HCT116 (cell line): Measurements from ENCODE around the gene KLHDC7B. TPM values are rescaled to one million over a fixed set of nuclear protein-coding genes. Genes with fewer than 3 reads are reported as not detected.

Source experiments
- ATAC-seq: fragments of 200-7000 bp; cut with Tn5 transposase; 2 replicates; pipeline ENCODE4 v1.9.1; 2020; ENCODE audit warnings: mild to moderate bottlenecking, moderate library complexity
- BruUV-seq: library from RNA; stranded (reverse); fragments of 400-500 nt; replicated peaks from 2 replicates; lab custom pipeline; 2021; lab: Mats Ljungman, UMichigan
- CTCF ChIA-PET: fragments of 300-600 bp; sonication (Branson Sonifier 250); formaldehyde crosslinking; loops from one replicate; lab custom pipeline; 2021; ENCODE audit warnings: antibody characterized with exemption; lab: Charles Lee
- POLR2A ChIA-PET: fragments of 300-600, 350-600 bp; sonication (Branson Sonifier 250); formaldehyde crosslinking; loops from one replicate; lab custom pipeline; 2021; ENCODE audit warnings: antibody characterized with exemption; lab: Charles Lee
- RAD21 ChIA-PET, 2 experiments: fragments of 300-600 bp; sonication (Branson Sonifier 250); formaldehyde crosslinking; loops; one replicate each; lab custom pipeline; 2023; ENCODE audit warnings: low total read pairs in 2 of 2; ENCODE audit not compliant: uncharacterized antibody in 2 of 2, unreplicated experiment in 2 of 2, low non-redundant PET in 1 of 2; lab: Charles Lee
- DNase-seq: peaks from one replicate; pipeline ENCODE4 v3.0.0-alpha.2; 2010; ENCODE audit warnings: low read depth, low spot score
- H2AFZ ChIP-seq: fragments of 200-600 bp; shearing (Covaris generic), sonication (generic); 2 replicates; pipeline ENCODE4 v1.6.1; 2017; ENCODE audit warnings: low read depth, mixed run types, mixed read lengths, antibody characterized with exemption, low read length; ENCODE audit not compliant: poor library complexity, severe bottlenecking
- H3K27ac ChIP-seq: 2 replicates; pipeline ENCODE4 v1.5.1; 2012; ENCODE audit warnings: low read depth, low read length
- H3K27me3 ChIP-seq: fragments of 200-600 bp; sonication (generic); 2 replicates; pipeline ENCODE4 v1.6.1; 2016; ENCODE audit warnings: mixed run types, low read length, mixed read lengths; ENCODE audit not compliant: insufficient read depth
- H3K36me3 ChIP-seq, 2 experiments: fragments of 200-500 bp in 1 of 2; fragments of 200-600 bp in 1 of 2; sonication (Bioruptor generic) in 1 of 2; sonication (generic) in 1 of 2; 2 replicates each; pipeline versions ENCODE4 v1.5.1 to v1.6.1; 2014 to 2016; ENCODE audit warnings: low read length in 2 of 2, inconsistent platforms in 1 of 2, mixed read lengths in 1 of 2, mixed run types in 1 of 2; ENCODE audit not compliant: insufficient read depth in 2 of 2, control insufficient read depth in 1 of 2
- H3K4me1 ChIP-seq, 2 experiments: fragments of 200-600 bp in 1 of 2; sonication (generic) in 1 of 2; 2 replicates each; pipeline versions ENCODE4 v1.5.1 to v1.6.1; 2012 to 2017; ENCODE audit warnings: low read length in 2 of 2, inconsistent platforms in 1 of 2, mild to moderate bottlenecking in 1 of 2, mixed read lengths in 1 of 2, mixed run types in 1 of 2, moderate library complexity in 1 of 2; ENCODE audit not compliant: insufficient read depth in 2 of 2, control insufficient read depth in 1 of 2
- H3K4me2 ChIP-seq: fragments of 200-600 bp; sonication (generic); 2 replicates; pipeline ENCODE4 v1.6.1; 2017; ENCODE audit warnings: mixed run types, low read length, mixed read lengths
- H3K4me3 ChIP-seq, 2 experiments: fragments of 200-600 bp in 1 of 2; sonication (generic) in 1 of 2; replicated peaks in 1 of 2; 2 replicates each; pipeline ENCODE4 v1.5.1; 2011 to 2016; ENCODE audit warnings: low read length in 2 of 2, control low read depth in 1 of 2, low read depth in 1 of 2, mild to moderate bottlenecking in 1 of 2, mixed read lengths in 1 of 2, mixed run types in 1 of 2
- H3K79me2 ChIP-seq: fragments of 200-600 bp; sonication (generic); 2 replicates; pipeline ENCODE4 v1.6.1; 2017; ENCODE audit warnings: mild to moderate bottlenecking, mixed run types, low read length, moderate library complexity, mixed read lengths; ENCODE audit not compliant: insufficient read depth
- H3K9ac ChIP-seq: fragments of 200-600 bp; sonication (generic); 2 replicates; pipeline ENCODE4 v1.6.1; 2016; ENCODE audit warnings: low read length, mixed read lengths
- H3K9me2 ChIP-seq: fragments of 200-600 bp; sonication (generic), shearing (Covaris generic); 2 replicates; pipeline ENCODE4 v1.6.1; 2017; ENCODE audit warnings: mixed run types, mild to moderate bottlenecking, moderate library complexity; ENCODE audit not compliant: insufficient read depth
- H3K9me3 ChIP-seq, 2 experiments: fragments of 200-500 bp in 1 of 2; fragments of 200-600 bp in 1 of 2; sonication (Bioruptor generic) in 1 of 2; sonication (generic) in 1 of 2; 2 replicates each; pipeline ENCODE4 v1.6.1; 2014 to 2017; ENCODE audit warnings: low read length in 2 of 2, mixed read lengths in 2 of 2, inconsistent platforms in 1 of 2, low read depth in 1 of 2, mild to moderate bottlenecking in 1 of 2, mixed run types in 1 of 2, moderate library complexity in 1 of 2; ENCODE audit not compliant: control insufficient read depth in 1 of 2, insufficient read depth in 1 of 2
- H4K20me1 ChIP-seq: fragments of 200-600 bp; sonication (generic), shearing (Covaris generic); 2 replicates; pipeline ENCODE4 v1.6.1; 2017; ENCODE audit warnings: mixed run types, mild to moderate bottlenecking, moderate library complexity; ENCODE audit not compliant: insufficient read depth
- CBX3 ChIP-seq: IDR thresholded peaks from 2 replicates; pipeline ENCODE4 v1.6.1; 2012; ENCODE audit warnings: low read depth
- CEBPB ChIP-seq: IDR thresholded peaks from 2 replicates; pipeline ENCODE4 v1.6.1; 2012; ENCODE audit warnings: low read depth
- CTCF ChIP-seq, 3 experiments: fragments of 200-600 bp in 1 of 3; sonication (generic) in 1 of 3; IDR thresholded peaks in 2 of 3; conservative IDR thresholded peaks in 1 of 3; 2 replicates each; pipeline ENCODE4 v1.5.1; 2012 to 2017; ENCODE audit warnings: low read depth in 2 of 3, low read length in 2 of 3, antibody characterized with exemption in 1 of 3, borderline replicate concordance in 1 of 3, control low read depth in 1 of 3, mild to moderate bottlenecking in 1 of 3, mixed read lengths in 1 of 3, mixed run types in 1 of 3, moderate library complexity in 1 of 3; ENCODE audit not compliant: insufficient read depth in 1 of 3
- ELF1 ChIP-seq: IDR thresholded peaks from 2 replicates; pipeline ENCODE4 v1.6.1; 2012; ENCODE audit warnings: low read depth, borderline replicate concordance
- EZH2 ChIP-seq: fragments of 200-600 bp; sonication (generic); IDR thresholded peaks from 2 replicates; pipeline ENCODE4 v1.6.1; 2017; ENCODE audit warnings: antibody characterized with exemption, mixed run types
- EZH2phosphoT487 ChIP-seq: fragments of 200-600 bp; IDR thresholded peaks from 2 replicates; pipeline ENCODE4 v1.6.1; 2018; ENCODE audit warnings: antibody characterized with exemption, borderline replicate concordance
- FOSL1 ChIP-seq: IDR thresholded peaks from 2 replicates; pipeline ENCODE4 v1.6.1; 2012; ENCODE audit warnings: low read depth
- JUND ChIP-seq: IDR thresholded peaks from 2 replicates; pipeline ENCODE4 v1.6.1; 2012
- MAX ChIP-seq: IDR thresholded peaks from 2 replicates; pipeline ENCODE4 v1.6.1; 2012
- POLR2A ChIP-seq: IDR thresholded peaks from 2 replicates; pipeline ENCODE4 v1.7.0; 2011; ENCODE audit warnings: borderline replicate concordance; ENCODE audit not compliant: insufficient read depth, insufficient read length; ENCODE audit errors: extremely low read depth
- POLR2AphosphoS5 ChIP-seq: IDR thresholded peaks from 2 replicates; pipeline ENCODE4 v1.6.1; 2011; ENCODE audit warnings: mild to moderate bottlenecking, low read depth, low read length, moderate library complexity
- REST ChIP-seq: IDR thresholded peaks from 2 replicates; pipeline ENCODE4 v1.6.1; 2012; ENCODE audit warnings: low read depth
- SRF ChIP-seq: IDR thresholded peaks from 2 replicates; pipeline ENCODE4 v1.6.1; 2012; ENCODE audit warnings: low read depth
- TCF7L2 ChIP-seq: IDR thresholded peaks from 2 replicates; pipeline ENCODE4 v1.7.0; 2011; ENCODE audit warnings: borderline replicate concordance, inconsistent platforms; ENCODE audit not compliant: insufficient read depth, insufficient read length; ENCODE audit errors: extremely low read depth
- ZBTB33 ChIP-seq: IDR thresholded peaks from 2 replicates; pipeline ENCODE4 v1.6.1; 2011; ENCODE audit warnings: mild to moderate bottlenecking, low read length, moderate library complexity; ENCODE audit not compliant: insufficient replicate concordance; ENCODE audit errors: extremely low read depth
- ZFX ChIP-seq: fragments of 450-650 bp; IDR thresholded peaks from 2 replicates; pipeline ENCODE4 v1.6.1; 2017
- ZNF274 ChIP-seq: fragments of 200-500 bp; sonication (Bioruptor generic); IDR thresholded peaks from 2 replicates; pipeline ENCODE4 v1.6.1; 2014; ENCODE audit warnings: mild to moderate bottlenecking, low read depth, low read length, inconsistent platforms
- intact Hi-C: fragments of 100-400 bp; cut with micrococcal nuclease; formaldehyde crosslinking; loops from 2 replicates; pipeline ENCODE4 v1.10.0; 2022
- total RNA-seq: library from RNA; stranded (reverse); gene quantifications from one replicate; pipeline ENCODE4 v1.2.1, GENCODE V29; 2021; ENCODE audit not compliant: unreplicated experiment

KLHDC7B gene
- total RNA-seq, 1 experiment from 2014 or later = 0.69 TPM

GRCh38 chr22:50526834-50527801 is 18.6 kb upstream of the KLHDC7B start:
- H3K4me3 ChIP-seq = peak overlapping the region; percentile 78 to 85
- H3K36me3 ChIP-seq = peaks cover 0 to 11% of the 10 kb centered on the region in 2 experiments; a peak in 2 of 4 replicates
- H3K9me2 ChIP-seq = no peaks in the 10 kb centered on the region
- H3K27ac ChIP-seq = peak overlapping the region; percentile 100
- peak overlapping the region; percentile 99 for H3K4me2 ChIP-seq
- H3K27me3 ChIP-seq = no peaks in the 10 kb centered on the region
- H4K20me1 ChIP-seq = no peaks in the 10 kb centered on the region
- peaks cover 13 to 79% of the 10 kb centered on the region in 2 experiments; a peak in 3 of 4 replicates for H3K4me1 ChIP-seq
- intact Hi-C loops = no loop called here
- H2AFZ ChIP-seq = no peak overlapping the region
- DNase-seq (no peak), ATAC-seq (peak; percentile 28)
- peak overlapping the region; percentile 93 for H3K9ac ChIP-seq
- BruUV-seq = no TSS peak
- POLR2A ChIA-PET = interaction anchor here (1.1 to 2.1 kb wide), 3 partner anchors 9 to 36 kb away, joined by 3 to 8 read pairs (median 4); partner anchors contain the start of genes LMF2, NCAPH2 and SYCE3
- no peaks in the 10 kb centered on the region for H3K9me3 ChIP-seq
- RAD21 ChIA-PET = interaction anchor here in 1 of 2 experiments (0.8 kb wide), 1 partner anchor 36 kb away, joined by 3 read pairs; no protein-coding TSS in a partner anchor
- CTCF ChIA-PET = no interaction called here
- H3K79me2 ChIP-seq = peaks cover 30% of the 10 kb centered on the region
- TF ChIP-seq SRF (no peak), CTCF (IDR thresholded peaks at IDR 0.05 in 2 of 3, conservative IDR thresholded peaks at IDR 0.05 in 1 of 3; ENCODE audit: borderline replicate concordance in 1 of 3, insufficient read depth in 1 of 3, low read depth in 2 of 3, low read length in 2 of 3) (no peak), ZBTB33 (no peak), ELF1 (no peak), CEBPB (no peak), EZH2 (no peak), CBX3 (no peak), POLR2AphosphoS5 (peak; percentile 62), MAX (no peak), TCF7L2 (no peak), EZH2phosphoT487 (no peak), POLR2A (peak; percentile 94), ZNF274 (no peak), FOSL1 (no peak), REST (no peak), JUND (no peak), ZFX (0 out of 2 replicates have a peak, but pooled peaks have one; percentile 19)
